ENCODE measurements around the gene MYBPH.

MYBPH gene, protein sequence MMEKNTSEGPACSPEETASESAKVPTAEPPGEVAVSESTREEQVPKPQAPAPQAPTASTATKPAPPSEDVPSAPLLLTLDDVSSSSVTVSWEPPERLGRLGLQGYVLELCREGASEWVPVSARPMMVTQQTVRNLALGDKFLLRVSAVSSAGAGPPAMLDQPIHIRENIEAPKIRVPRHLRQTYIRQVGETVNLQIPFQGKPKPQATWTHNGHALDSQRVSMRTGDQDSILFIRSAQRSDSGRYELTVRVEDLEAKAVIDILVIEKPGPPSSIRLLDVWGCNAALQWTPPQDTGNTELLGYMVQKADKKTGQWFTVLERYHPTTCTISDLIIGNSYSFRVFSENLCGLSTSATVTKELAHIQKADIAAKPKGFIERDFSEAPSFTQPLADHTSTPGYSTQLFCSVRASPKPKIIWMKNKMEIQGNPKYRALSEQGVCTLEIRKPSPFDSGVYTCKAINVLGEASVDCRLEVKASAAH

DNA sequence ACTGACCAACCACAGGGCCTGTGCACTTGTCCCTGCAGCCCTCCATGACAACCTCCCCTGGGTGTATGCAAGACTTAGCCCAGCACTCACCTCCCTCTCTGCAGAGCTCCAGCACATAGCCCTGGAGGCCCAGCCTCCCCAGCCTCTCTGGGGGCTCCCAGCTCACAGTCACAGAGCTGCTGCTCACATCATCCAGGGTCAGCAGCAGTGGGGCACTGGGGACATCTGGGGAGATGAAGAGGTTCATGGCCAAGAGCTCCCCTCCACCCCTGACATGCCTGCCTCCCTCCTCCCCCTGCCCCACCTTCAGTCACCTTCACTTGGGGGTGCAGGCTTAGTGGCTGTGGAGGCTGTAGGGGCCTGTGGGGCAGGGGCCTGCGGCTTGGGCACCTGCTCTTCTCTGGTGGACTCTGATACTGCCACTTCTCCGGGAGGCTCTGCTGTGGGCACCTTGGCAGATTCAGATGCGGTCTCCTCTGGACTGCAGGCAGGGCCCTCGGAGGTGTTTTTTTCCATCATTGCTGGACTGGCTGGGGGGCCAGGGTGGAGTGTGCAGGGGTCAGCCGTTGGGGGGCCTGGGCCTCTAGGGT is at the start of gene MYBPH:
Gene MYBPH, minus strand, starts transcription at position 590 of the 590 bp plus-strand sequence. Its CDS starts 71 bp downstream, at position 519.
- TF ChIP-seq, protein P1, sequence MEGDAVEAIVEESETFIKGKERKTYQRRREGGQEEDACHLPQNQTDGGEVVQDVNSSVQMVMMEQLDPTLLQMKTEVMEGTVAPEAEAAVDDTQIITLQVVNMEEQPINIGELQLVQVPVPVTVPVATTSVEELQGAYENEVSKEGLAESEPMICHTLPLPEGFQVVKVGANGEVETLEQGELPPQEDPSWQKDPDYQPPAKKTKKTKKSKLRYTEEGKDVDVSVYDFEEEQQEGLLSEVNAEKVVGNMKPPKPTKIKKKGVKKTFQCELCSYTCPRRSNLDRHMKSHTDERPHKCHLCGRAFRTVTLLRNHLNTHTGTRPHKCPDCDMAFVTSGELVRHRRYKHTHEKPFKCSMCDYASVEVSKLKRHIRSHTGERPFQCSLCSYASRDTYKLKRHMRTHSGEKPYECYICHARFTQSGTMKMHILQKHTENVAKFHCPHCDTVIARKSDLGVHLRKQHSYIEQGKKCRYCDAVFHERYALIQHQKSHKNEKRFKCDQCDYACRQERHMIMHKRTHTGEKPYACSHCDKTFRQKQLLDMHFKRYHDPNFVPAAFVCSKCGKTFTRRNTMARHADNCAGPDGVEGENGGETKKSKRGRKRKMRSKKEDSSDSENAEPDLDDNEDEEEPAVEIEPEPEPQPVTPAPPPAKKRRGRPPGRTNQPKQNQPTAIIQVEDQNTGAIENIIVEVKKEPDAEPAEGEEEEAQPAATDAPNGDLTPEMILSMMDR (IDR thresholded peaks at IDR 0.05; ENCODE audit: control insufficient read depth, extremely low read depth, insufficient read depth) = no peak
- H3K4me3 ChIP-seq (ENCODE audit: low read depth, low read length) = no peak within 1 kb of the TSS
- no peak for DNase-seq (ENCODE audit: low read depth)

DNA sequence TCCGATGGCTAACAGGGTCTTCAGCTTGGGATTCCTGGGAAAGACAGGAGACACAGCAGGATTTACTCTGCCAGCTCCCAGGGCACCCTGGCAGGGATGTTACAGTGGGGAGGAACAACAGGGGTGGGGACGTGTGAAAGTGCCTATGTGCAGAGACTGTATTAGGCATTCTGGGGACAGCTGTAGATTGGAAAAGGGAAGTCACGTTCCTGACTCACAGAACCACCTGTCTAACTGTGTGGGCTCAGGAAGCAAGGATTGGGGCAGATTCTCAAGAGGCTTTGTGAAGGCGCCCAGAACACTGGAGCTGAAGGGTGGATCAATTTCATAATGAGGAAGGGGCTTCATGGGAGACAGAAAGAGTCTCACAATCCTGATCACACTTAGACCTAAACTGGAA is 49.4 kb upstream of the MYBPH start:
- TF ChIP-seq, protein P1 (IDR thresholded peaks at IDR 0.05; ENCODE audit: control insufficient read depth, extremely low read depth, insufficient read depth) = no peak
- no peak for DNase-seq (ENCODE audit: low read depth)

DNA sequence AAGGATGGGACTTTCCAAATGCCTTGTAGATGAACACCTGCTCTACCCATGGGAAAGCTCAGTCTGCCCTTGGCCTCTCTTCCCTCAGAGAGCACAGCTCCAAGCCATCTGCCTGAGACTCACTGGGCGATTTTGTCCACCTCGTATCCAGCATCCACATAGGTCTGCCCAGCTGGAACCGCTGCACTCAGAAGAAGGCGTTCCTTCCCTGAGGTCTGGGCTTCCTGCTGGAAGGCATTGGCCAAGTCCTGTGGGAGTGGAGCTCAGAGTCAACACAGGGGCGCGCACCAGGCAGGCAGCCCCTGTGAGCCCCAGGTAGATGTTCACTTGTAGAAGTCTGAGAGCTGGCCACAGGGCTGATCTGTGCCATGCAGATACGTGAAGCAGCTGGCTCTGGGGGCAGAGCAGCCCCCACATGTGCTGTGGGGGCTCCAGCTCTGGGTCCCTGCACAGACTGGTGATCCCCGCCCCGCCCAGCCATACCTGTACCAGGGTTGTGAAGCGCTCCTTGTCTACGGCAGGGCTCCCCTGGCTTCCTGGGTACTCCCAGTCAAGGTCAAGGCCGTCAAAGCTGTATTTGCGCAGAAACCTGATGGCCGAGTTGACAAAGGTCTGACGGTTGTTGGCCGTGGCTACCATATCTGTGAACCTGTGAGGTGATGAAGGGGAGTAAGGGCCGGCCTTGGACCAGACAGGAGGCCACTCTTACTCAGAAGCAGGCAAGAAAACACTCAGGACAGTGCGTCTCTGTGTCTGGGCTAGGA is 47.6 kb upstream of the MYBPH start:
- no peak overlapping the region for H3K4me3 ChIP-seq (ENCODE audit: low read depth, low read length)
- DNase-seq (ENCODE audit: low read depth) = no peak
- TF ChIP-seq, protein P1 (IDR thresholded peaks at IDR 0.05; ENCODE audit: control insufficient read depth, extremely low read depth, insufficient read depth) = no peak

More for the DNA sequence above, 49.4 kb upstream of the MYBPH start:
- H3K4me3 ChIP-seq (ENCODE audit: low read depth, low read length) = no peak overlapping the region

DNA sequence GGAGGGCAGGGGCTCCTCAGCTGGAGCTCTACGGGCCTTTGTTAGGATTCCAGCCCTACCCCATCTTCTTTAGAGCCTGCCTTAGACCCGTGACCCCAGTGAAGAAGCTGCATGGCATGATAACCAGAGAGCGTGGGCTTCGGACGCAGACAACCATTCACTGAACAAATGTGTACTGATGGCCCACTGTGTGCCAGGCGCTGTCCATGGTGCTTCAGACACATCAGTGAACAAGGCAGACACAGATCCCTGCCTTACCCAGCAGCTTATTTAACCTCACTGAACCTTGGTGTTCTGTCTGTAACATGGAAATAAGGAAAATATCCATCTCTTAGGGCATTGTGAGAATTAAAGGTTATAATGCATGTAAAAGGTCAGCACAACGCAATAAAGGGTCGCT is 44.3 kb upstream of the MYBPH start:
- no peak for DNase-seq (ENCODE audit: low read depth)
- TF ChIP-seq, protein P1 (IDR thresholded peaks at IDR 0.05; ENCODE audit: control insufficient read depth, extremely low read depth, insufficient read depth) = no peak
- no peak overlapping the region for H3K4me3 ChIP-seq (ENCODE audit: low read depth, low read length)

DNA sequence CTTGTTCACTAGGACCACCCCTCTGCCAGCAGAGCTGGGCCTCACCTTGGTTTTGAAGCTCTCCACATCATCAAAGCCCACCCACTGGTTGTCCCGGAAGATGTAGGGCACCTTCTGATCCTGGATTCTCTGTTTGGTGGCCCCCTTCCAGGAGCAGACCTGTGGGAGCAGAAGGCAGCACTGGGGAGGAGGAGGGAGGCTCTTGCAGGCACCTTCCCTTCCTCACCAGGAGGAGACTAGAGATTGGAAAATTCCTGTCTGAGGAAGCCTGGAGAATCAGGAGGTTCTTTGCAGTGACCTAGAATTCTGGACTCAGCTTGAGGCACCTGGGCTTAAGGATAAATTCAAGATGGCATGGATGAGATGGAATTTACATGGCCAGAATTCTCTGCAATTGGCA is 43.5 kb upstream of the MYBPH start:
- TF ChIP-seq, protein P1 (IDR thresholded peaks at IDR 0.05; ENCODE audit: control insufficient read depth, extremely low read depth, insufficient read depth) = no peak
- DNase-seq (ENCODE audit: low read depth) = no peak
- H3K4me3 ChIP-seq (ENCODE audit: low read depth, low read length) = no peak overlapping the region

DNA sequence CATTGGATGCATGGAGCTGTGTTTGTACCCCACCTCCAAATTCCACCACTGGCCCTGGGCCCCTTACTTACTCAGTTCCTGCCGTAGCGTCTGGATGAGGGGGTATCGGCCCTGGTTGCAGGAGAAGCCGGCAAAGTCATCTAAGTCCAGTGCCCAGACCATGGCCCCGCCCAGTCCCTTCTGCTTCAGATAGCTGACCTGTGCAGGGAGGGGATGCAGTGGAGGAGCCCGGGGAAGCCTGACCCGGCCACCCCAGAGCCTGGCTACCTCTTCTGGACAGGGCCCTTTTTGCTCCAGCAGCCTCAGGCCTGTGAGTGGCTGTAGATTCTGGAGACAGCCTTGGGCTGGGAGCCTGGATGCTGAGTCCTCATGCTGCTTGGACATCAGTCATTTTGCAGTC is 42.0 kb upstream of the MYBPH start:
- DNase-seq (ENCODE audit: low read depth) = no peak
- TF ChIP-seq, protein P1 (IDR thresholded peaks at IDR 0.05; ENCODE audit: control insufficient read depth, extremely low read depth, insufficient read depth) = no peak
- no peak overlapping the region for H3K4me3 ChIP-seq (ENCODE audit: low read depth, low read length)

Measured in LNCaP clone FGC (cell line).